ENCODE measurements around the gene CDCA3. TPM values are rescaled to one million over a fixed set of nuclear protein-coding genes. Genes with fewer than 3 reads are reported as not detected.

The CDCA3 gene
- total RNA-seq, 2 donors from 2014 or later: 0.46 to 0.52 TPM

GRCh38 chr12:6860942-6861341 lies 9.9 kb upstream of the CDCA3 start:
- peak; percentile 62 for DNase-seq (ENCODE audit: low spot score)
- intact Hi-C loops (cut with DNase I): no loop called here

- intact Hi-C loops (cut with DNase I): no loop called here
- DNase-seq (ENCODE audit: low spot score): no peak
Observed at GRCh38 chr12:6860116-6860515, 9.0 kb upstream of the CDCA3 start.

GRCh38 chr12:6858799-6859198 lies 7.7 kb upstream of the CDCA3 start:
- DNase-seq (ENCODE audit: low spot score): no peak
- intact Hi-C loops (cut with DNase I): no loop called here

- intact Hi-C loops (cut with DNase I): no loop called here
- DNase-seq (ENCODE audit: low spot score): no peak
Observed at GRCh38 chr12:6855322-6855721, 4.2 kb upstream of the CDCA3 start.

- DNase-seq (ENCODE audit: low spot score): no peak
- intact Hi-C loops (cut with DNase I): no loop called here
Observed at GRCh38 chr12:6854036-6854435, 3.0 kb upstream of the CDCA3 start.

GRCh38 chr12:6853626-6854025 lies 2.5 kb upstream of the CDCA3 start:
- intact Hi-C loops (cut with DNase I): no loop called here

GRCh38 chr12:6852651-6853354 lies 1.7 kb upstream of the CDCA3 start:
- intact Hi-C loops (cut with DNase I): no loop called here
- no peak for DNase-seq (ENCODE audit: low spot score)

More at GRCh38 chr12:6853626-6854025, 2.5 kb upstream of the CDCA3 start:
- no peak for DNase-seq (ENCODE audit: low spot score)

- DNase-seq (ENCODE audit: low spot score): peak; percentile 100
- intact Hi-C loops (cut with DNase I): no loop called here
Observed at GRCh38 chr12:6851921-6852650, 1.0 kb upstream of the CDCA3 start, which contains the start of gene USP5. Gene USP5 (plus strand): TSS chr12:6852150. CDS start chr12:6852180, 30 bp downstream.

- DNase-seq (ENCODE audit: low spot score): no peak
- intact Hi-C loops (cut with DNase I): no loop called here
Observed at GRCh38 chr12:6850796-6851152, 312 bp downstream of the CDCA3 start.

- DNase-seq (ENCODE audit: low spot score): no peak
- intact Hi-C loops (cut with DNase I): no loop called here
Observed at GRCh38 chr12:6849976-6850560, 1.0 kb downstream of the CDCA3 start.

GRCh38 chr12:6849427-6849826 lies 1.7 kb downstream of the CDCA3 start:
- intact Hi-C loops (cut with DNase I): no loop called here
- DNase-seq (ENCODE audit: low spot score): no peak

GRCh38 chr12:6847676-6848075 lies 3.4 kb downstream of the CDCA3 start:
- intact Hi-C loops (cut with DNase I): no loop called here
- no peak for DNase-seq (ENCODE audit: low spot score)

GRCh38 chr12:6846316-6846869 lies 4.7 kb downstream of the CDCA3 start:
- intact Hi-C loops (cut with DNase I): no loop called here
- DNase-seq (ENCODE audit: low spot score): no peak

- DNase-seq (ENCODE audit: low spot score): no peak
- intact Hi-C loops (cut with DNase I): no loop called here
Observed at GRCh38 chr12:6845395-6845794, 5.7 kb downstream of the CDCA3 start.

GRCh38 chr12:6843118-6843902 lies 7.8 kb downstream of the CDCA3 start:
- DNase-seq (ENCODE audit: low spot score): no peak
- intact Hi-C loops (cut with DNase I): no loop called here

GRCh38 chr12:6842075-6842474 lies 9.0 kb downstream of the CDCA3 start:
- intact Hi-C loops (cut with DNase I): no loop called here
- no peak for DNase-seq (ENCODE audit: low spot score)

GRCh38 chr12:6840761-6841515 lies 10.1 kb downstream of the CDCA3 start, which contains the start of gene GNB3:
Gene GNB3 (plus strand): TSS chr12:6840925. CDS start chr12:6841288, 363 bp downstream.
- no peak for DNase-seq (ENCODE audit: low spot score)
- intact Hi-C loops (cut with DNase I): no loop called here

- no peak for DNase-seq (ENCODE audit: low spot score)
- intact Hi-C loops (cut with DNase I): no loop called here
Observed at GRCh38 chr12:6840330-6840729, 10.8 kb downstream of the CDCA3 start.
